Amygdala (tissue), 56 donors: Measurements from ENCODE around the gene ARSJ.
A peak's percentile ranks its signal among the peaks of the same experiment; 100 is the strongest.
"Not testable (repeated sequence)": the region's sequence is repeated elsewhere in the genome, so short reads cannot be mapped to it uniquely, and the experiment has no call there.

ENCODE experiments used
- DNase-seq, 56 donors: peaks; one replicate each; lab custom pipeline; 2025; lab: John Stamatoyannopoulos, UW

ARSJ gene

GRCh38 chr4:113979148-113979904, at the start of gene ARSJ:
ARSJ (minus strand) TSS chr4:113979647; CDS start chr4:113978834, 813 bp downstream.
- peak in 32 of 56 donors; percentile 8 to 62 (median 32) for DNase-seq

GRCh38 chr4:114028071-114028470, 48.6 kb upstream of the ARSJ start:
- no peak for DNase-seq

- no peak for DNase-seq
Measured at GRCh38 chr4:114027596-114027995, 48.1 kb upstream of the ARSJ start.

- DNase-seq = no peak
Measured at GRCh38 chr4:114026447-114026846, 47.0 kb upstream of the ARSJ start.

DNA sequence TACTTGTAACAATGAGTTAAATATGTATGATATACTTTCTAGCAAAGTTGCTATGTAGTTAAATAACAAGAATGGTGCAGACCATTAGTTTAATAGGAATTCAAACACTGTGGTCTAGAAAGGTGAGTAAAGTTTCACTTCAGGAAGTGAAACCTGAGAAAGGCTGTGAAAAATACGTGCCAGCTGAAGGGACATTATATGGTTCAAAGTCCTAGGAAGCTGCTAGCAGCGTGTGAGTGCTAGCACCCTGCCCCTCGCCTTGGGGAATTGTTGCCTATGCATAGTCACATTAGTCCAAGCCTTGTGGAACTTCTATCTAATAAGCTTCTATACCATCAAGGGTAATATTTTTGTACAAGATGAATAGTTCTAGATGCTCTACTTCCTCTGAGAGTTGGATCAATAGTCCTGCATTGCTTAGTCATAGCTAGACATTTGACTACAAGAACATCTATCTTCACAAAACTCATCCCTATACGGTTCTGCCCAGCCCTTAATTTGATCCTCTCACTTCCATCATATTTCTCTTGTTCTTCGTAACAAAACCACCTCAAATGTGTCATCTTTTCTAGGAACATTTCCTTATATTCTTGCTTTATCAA, 45.8 kb upstream of the ARSJ start:
- DNase-seq = no peak

- DNase-seq = no peak
Measured at GRCh38 chr4:114021451-114021850, 42.0 kb upstream of the ARSJ start.

DNA sequence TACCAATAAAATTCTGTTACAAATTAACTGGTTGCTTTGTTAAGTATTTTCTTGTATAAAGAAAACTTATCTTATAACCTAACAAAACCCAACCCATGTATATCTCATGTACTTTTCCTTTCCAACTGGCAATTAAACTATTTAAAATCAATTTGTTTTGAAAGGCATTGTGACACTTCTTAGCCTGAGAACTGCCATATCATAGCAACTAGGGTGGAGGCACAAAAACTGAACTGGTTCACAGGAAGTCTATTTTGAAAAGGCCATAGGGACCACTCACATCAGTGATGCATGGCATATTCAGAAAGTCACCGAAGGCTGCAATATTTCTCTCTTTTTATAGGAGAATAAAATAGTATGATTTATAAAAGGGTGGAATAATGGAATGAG, 40.5 kb upstream of the ARSJ start:
- no peak for DNase-seq

- no peak for DNase-seq
Measured at GRCh38 chr4:114019276-114019968, 40.0 kb upstream of the ARSJ start.

- DNase-seq = no peak
Measured at GRCh38 chr4:114017120-114017917, 37.9 kb upstream of the ARSJ start.

DNA sequence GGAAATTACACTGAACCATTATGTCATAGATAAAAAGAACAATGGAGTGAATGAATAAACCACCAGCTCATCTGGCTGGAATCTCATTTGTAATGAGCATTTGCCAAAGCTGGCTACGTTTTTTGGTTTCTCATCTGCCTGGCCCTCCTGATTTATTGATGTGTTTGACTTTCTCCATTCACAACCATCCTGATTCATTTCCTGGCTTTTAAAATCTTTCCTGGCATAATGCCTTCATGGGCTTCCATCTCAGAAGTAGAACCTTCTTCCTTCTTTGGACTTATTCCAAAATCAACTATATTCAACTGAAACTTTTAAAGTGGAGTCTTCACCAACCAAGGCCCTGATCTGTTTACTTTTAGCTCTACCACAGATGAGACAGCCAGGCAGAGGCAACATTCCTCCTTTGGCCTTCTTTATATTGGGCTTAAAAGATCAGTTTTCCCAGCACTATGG, 36.0 kb upstream of the ARSJ start:
- DNase-seq = no peak

GRCh38 chr4:114013201-114013600, 33.8 kb upstream of the ARSJ start:
- not testable (repeated sequence) for DNase-seq

DNA sequence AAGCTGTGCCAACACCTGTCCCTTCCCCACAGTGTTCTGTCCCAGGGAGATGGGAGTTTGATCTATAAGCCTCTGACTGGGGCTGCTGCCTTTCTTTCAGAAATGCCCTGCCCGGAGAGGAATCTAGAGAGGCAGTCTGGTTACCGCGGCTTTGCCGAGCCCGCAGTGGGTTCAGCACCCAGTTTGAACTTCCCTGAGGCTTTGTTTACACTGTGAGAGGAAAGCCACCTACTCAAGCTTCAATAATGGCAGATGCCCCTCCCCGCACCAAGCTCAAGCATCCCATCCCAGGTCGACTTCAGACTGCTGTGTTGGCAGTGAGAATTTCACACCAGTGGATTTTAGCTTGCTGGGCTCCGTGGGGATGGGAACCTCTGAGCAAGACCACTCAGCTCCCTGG, 33.3 kb upstream of the ARSJ start:
- DNase-seq = no peak

DNA sequence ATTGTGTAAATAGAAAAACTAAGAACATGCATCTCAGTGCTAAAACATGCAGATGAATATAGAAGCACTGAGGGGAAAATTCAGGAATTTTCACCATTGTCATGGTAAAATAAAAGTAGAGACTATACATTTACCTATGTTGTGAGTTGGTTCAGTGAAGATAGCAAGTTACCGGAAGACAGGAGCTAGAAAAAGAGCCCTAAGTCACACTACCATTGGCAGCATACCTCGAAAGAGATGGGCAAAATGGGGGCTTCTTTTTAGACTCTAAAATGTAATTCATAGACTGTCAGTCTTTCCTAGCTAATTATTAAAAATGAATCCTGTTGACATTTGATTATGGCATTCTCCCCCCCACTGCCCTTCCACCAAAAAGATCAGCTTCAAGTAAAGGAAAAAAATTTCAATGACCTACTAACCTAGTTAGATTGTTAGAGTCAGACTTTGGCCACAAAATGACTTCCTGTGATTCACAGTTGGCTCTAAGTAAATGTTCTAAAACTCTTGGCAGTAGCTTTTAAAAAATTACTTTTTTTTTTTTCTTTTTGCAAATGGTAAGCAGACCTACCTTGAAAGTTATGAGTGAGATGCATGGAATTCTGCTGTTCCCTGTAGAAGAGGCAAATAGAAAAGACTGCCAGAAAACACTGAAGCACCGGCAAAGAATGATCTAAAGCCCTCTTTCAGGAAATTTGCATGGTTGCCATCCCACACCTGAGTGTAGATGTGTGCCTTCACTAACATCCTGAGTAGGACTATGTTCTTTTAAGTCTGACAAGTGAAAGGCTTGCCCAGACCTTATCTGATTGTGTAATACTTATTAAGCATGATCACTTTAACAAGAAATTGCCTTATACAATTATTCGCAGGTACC, 26.4 kb upstream of the ARSJ start:
- DNase-seq = no peak

DNA sequence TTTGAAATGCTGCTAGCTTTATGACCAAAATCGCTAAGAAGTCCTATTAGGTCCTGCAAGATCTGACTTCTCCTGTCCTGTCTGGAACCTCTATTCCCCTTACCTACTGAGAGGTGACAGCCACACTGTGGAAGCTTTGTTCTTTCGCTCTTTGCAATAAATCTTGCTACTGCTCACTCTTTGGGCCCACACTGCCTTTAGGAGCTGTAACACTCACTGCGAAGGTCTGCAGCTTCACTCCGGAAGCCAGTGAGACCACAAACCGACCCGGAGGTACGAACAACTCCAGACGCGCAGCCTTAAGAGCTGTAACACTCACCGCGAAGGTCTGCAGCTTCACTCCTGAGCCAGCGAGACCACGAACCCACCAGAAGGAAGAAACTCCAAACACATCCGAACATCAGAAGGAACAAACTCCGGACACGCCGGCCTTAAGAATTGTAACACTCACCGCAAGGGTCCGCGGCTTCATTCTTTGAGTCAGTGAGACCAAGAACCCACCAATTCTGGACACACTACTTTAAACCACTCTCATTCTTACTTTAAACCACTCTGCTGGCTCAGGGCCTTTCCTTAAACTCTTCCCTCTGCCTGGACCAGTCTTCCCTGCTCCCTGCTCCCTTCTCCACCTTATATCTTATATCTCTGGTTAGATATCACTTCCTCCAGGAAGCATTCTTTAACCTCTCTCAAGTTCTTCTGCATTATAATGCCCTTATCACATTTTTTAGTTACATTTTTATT, 25.2 kb upstream of the ARSJ start:
- DNase-seq = not testable (repeated sequence)

DNA sequence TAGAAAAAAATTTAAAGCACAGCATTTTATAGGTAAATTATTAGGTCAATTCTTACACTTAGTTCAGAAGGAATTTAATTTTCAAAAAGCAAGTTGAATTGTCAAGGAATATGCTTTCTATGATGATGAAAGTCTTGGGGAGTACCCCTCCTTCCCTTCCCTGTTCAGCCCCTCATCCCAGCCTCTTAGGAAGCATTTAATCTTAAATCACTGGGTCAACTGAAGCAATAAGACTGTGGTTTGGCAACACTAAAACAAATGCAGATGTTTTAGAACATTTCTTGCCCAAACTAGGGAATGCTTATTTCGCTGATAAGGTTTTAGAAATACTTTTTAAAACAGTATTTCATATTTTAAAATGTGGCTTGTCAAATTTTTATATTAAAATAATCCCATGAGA, 19.1 kb upstream of the ARSJ start:
- DNase-seq = no peak

GRCh38 chr4:113998079-113998478, 18.6 kb upstream of the ARSJ start:
- DNase-seq = no peak

GRCh38 chr4:113997206-113997605, 17.8 kb upstream of the ARSJ start:
- no peak for DNase-seq

DNA sequence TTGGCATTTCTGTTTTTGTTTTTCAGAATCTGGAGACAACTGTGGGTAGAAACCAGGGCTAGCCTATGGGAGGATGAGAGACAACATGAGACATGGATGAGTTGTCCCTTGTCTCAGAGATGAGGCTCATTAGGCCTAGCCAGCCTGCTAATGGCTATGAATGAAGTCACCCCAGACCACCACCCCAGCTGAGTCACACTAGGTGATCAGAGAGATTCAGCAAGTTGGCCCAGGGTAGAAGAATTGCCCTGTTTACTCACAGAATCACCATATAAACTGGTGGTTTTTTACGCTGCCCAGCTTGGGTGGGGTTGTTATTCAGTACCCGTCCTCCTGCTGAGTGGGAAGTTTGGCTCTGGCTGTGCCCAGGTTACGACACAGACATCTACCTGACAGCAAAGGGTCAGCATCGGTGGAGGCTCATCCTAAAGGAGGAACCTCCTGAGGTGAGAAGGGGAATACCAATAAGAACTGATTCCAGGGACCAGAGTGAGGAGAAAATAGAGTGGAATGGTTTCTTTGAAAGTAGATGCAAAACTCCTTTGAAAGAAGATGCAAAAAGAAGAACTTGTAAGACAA, 17.2 kb upstream of the ARSJ start:
- no peak for DNase-seq

- DNase-seq = no peak
Measured at GRCh38 chr4:113993887-113994286, 14.4 kb upstream of the ARSJ start.
